ENCODE data around the gene BSCL2. TPM values are rescaled to one million over a fixed set of nuclear protein-coding genes. Genes with fewer than 3 reads are reported as not detected.

Gene BSCL2
- total RNA-seq, 4 donors from 2014 or later, result 54.9 to 153 (median 89.4) TPM

GRCh38 chr11:62712276-62712812 is 5.1 kb upstream of the BSCL2 start:
- WGBS, 2 donors, result 87% methylated on average over 6 of the region's 6 CpGs

DNA sequence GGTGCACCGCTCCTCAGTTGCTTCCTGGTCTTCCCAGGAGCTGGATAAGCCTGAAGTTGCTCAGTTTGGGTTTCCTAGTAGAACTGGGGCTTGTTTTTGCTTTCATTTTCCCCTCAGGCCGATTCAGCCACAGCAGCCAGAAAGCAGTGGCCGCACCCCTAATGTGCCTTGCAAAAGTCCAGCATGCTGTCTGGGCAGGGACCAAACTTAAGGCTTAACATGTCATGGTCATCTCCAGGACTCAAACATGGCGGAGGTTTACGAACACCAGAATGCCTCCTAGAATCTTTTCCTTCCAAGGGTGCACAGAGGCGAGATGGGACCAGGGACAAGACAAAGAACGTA is 2.7 kb upstream of the BSCL2 start:
- no peaks in the 10 kb centered on the region for H3K9me3 ChIP-seq
- no peaks in the 10 kb centered on the region for H3K27me3 ChIP-seq
- TF ChIP-seq POLR2A (IDR thresholded peaks at IDR 0.05), result no peak
- TF ChIP-seq, protein P1, sequence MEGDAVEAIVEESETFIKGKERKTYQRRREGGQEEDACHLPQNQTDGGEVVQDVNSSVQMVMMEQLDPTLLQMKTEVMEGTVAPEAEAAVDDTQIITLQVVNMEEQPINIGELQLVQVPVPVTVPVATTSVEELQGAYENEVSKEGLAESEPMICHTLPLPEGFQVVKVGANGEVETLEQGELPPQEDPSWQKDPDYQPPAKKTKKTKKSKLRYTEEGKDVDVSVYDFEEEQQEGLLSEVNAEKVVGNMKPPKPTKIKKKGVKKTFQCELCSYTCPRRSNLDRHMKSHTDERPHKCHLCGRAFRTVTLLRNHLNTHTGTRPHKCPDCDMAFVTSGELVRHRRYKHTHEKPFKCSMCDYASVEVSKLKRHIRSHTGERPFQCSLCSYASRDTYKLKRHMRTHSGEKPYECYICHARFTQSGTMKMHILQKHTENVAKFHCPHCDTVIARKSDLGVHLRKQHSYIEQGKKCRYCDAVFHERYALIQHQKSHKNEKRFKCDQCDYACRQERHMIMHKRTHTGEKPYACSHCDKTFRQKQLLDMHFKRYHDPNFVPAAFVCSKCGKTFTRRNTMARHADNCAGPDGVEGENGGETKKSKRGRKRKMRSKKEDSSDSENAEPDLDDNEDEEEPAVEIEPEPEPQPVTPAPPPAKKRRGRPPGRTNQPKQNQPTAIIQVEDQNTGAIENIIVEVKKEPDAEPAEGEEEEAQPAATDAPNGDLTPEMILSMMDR (IDR thresholded peaks at IDR 0.05), result no peak
- H3K27ac ChIP-seq, result peak overlapping the region; percentile 84 to 93 (median 88)
- intact Hi-C loops (cut with DNase I), result no loop called here
- peak overlapping the region; percentile 1 to 42 (median 21) for H3K4me3 ChIP-seq (replicated peaks in 1 of 3)
- peaks cover 23 to 36% of the 10 kb centered on the region in 2 donors for H3K36me3 ChIP-seq
- peak in 1 of 2 donors; percentile 19 for DNase-seq
- 76 to 78% methylated on average over 7 of the region's 7 CpGs for WGBS, 2 donors
- H3K4me1 ChIP-seq, result peaks cover 20 to 29% of the 10 kb centered on the region in 2 donors

More at GRCh38 chr11:62712276-62712812, 5.1 kb upstream of the BSCL2 start:
- TF ChIP-seq POLR2A (IDR thresholded peaks at IDR 0.05), result no peak
- TF ChIP-seq, protein P1 (IDR thresholded peaks at IDR 0.05), result no peak
- no peaks in the 10 kb centered on the region for H3K9me3 ChIP-seq
- no peaks in the 10 kb centered on the region for H3K27me3 ChIP-seq
- peaks cover 46 to 59% of the 10 kb centered on the region in 2 donors for H3K36me3 ChIP-seq
- no peak for DNase-seq
- H3K4me1 ChIP-seq, result peaks cover 14 to 16% of the 10 kb centered on the region in 2 donors
- intact Hi-C loops (cut with DNase I), result no loop called here
- no peak overlapping the region for H3K4me3 ChIP-seq (replicated peaks in 1 of 3)
- H3K27ac ChIP-seq, result no peak overlapping the region

- intact Hi-C loops (cut with DNase I), result no loop called here
- 2 to 3% methylated on average over 32 to 47 of the region's 47 CpGs for WGBS, 2 donors
These were observed 2.2 kb upstream of the BSCL2 start for GRCh38 chr11:62709247-62710000.

GRCh38 chr11:62708793-62709192 is 1.6 kb upstream of the BSCL2 start:
- H3K4me3 ChIP-seq (replicated peaks in 1 of 3), result peak overlapping the region in 2 of 3 donors; percentile 42 to 46
- intact Hi-C loops (cut with DNase I), result no loop called here
- H3K4me1 ChIP-seq, result peaks cover 20 to 30% of the 10 kb centered on the region in 2 donors
- WGBS, 2 donors, result 2 to 3% methylated on average over 7 of the region's 7 CpGs
- peak overlapping the region; percentile 84 to 89 (median 88) for H3K27ac ChIP-seq
- peaks cover 11 to 24% of the 10 kb centered on the region in 2 donors for H3K36me3 ChIP-seq
- DNase-seq, result peak; percentile 42 to 45
- H3K9me3 ChIP-seq, result no peaks in the 10 kb centered on the region
- H3K27me3 ChIP-seq, result no peaks in the 10 kb centered on the region
- TF ChIP-seq POLR2A (IDR thresholded peaks at IDR 0.05), result no peak
- TF ChIP-seq, protein P1 (IDR thresholded peaks at IDR 0.05), result no peak

More at GRCh38 chr11:62709247-62710000, 2.2 kb upstream of the BSCL2 start:
- Histone ChIP-seq H3K36me3 (peaks cover 18 to 30% of the 10 kb centered on the region in 2 donors), H3K4me3 (replicated peaks in 1 of 3) (peak overlapping the region; percentile 1 to 46 (median 42)), H3K4me1 (peaks cover 20 to 30% of the 10 kb centered on the region in 2 donors), H3K9me3 (no peaks in the 10 kb centered on the region), H3K27me3 (no peaks in the 10 kb centered on the region), H3K27ac (peak overlapping the region; percentile 84 to 93 (median 88))
- TF ChIP-seq POLR2A (IDR thresholded peaks at IDR 0.05), result peak in 1 of 2 donors; percentile 84
- TF ChIP-seq, protein P1 (IDR thresholded peaks at IDR 0.05), result no peak
- peak; percentile 99 for DNase-seq

GRCh38 chr11:62708392-62708791 is 1.2 kb upstream of the BSCL2 start:
- Histone ChIP-seq H3K4me1 (peaks cover 20 to 30% of the 10 kb centered on the region in 2 donors), H3K27ac (peak overlapping the region in 2 of 3 donors; percentile 84 to 88), H3K4me3 (replicated peaks in 1 of 3) (peak overlapping the region in 1 of 3 donors; percentile 42), H3K9me3 (no peaks in the 10 kb centered on the region), H3K27me3 (no peaks in the 10 kb centered on the region), H3K36me3 (peaks cover 7 to 20% of the 10 kb centered on the region in 2 donors)
- no peak for TF ChIP-seq POLR2A (IDR thresholded peaks at IDR 0.05)
- TF ChIP-seq, protein P1 (IDR thresholded peaks at IDR 0.05), result no peak
- 84 to 85% methylated on average over 5 of the region's 5 CpGs for WGBS, 2 donors
- intact Hi-C loops (cut with DNase I), result no loop called here
- DNase-seq, result no peak

Measured in thyroid gland (tissue), 4 donors.